Measurements from ENCODE around the gene BAIAP2L2.
"Not testable (repeated sequence)": the region's sequence is repeated elsewhere in the genome, so short reads cannot be mapped to it uniquely, and the experiment has no call there.

Gene BAIAP2L2, protein sequence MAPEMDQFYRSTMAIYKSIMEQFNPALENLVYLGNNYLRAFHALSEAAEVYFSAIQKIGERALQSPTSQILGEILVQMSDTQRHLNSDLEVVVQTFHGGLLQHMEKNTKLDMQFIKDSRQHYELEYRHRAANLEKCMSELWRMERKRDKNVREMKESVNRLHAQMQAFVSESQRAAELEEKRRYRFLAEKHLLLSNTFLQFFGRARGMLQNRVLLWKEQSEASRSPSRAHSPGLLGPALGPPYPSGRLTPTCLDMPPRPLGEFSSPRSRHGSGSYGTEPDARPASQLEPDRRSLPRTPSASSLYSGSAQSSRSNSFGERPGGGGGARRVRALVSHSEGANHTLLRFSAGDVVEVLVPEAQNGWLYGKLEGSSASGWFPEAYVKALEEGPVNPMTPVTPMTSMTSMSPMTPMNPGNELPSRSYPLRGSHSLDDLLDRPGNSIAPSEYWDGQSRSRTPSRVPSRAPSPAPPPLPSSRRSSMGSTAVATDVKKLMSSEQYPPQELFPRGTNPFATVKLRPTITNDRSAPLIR

DNA sequence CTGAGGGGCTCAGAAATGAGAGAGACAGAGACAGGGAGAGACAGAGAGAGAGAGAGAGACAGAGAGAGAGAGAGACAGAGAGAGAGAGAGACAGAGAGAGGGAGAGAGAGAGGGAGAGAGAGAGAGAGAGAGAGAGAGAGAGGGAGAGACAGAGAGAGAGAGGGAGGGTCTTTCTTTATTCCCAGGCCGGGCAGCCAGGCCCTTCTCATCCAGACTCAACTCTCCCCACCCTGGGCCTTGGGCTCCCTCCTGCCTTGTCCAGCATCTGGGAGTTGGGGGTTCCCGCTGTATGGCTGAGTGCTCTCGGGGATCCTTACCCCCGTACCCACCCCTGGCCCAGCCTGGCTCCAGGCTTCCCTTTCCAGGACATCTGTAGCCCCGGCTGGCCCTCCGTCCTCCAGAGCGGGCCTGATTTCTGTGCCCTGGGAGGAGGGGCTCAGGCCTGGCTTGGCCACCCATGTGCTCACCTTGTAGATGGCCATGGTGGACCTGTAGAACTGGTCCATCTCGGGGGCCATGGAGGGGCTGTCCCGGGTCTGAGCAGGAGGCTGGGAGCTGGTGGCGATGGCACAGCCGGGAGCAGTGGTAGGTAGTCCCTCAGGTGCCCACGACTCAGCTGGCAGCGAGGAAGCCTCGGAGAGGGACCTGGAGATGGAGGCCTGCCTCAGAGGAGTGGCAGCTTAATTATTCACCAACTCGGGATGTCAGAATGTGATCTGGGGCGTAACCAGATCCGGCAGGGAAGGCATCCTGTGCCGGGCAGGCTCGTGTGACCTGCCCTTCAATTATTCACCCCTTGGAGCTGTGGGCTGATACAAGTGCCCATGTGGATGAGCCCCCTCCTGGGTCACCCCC is at the start of gene BAIAP2L2:
Gene BAIAP2L2 (minus strand): TSS at position 677 of the 855 bp plus-strand sequence. CDS start 159 bp downstream, at position 518.
- no peak for DNase-seq (ENCODE audit: low spot score)

DNA sequence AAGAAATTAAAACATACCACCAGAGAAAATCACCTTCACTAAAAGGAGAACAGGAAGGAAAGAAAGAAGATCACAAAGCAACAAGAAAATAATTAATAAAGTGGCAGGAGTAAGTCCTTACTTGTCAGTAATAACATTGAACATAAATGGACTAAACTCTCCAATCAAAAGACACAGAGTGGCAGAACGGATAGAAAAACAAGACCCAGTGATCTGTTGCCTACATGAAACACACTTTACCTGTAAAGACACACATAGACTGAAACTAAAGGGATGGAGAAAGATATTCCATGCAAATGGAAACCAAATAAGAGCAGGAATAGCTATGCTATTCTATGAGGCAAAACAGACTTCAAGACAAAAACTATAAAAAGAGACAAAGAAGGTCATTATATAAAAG is 45.2 kb upstream of the BAIAP2L2 start:
- no peak for DNase-seq (ENCODE audit: low spot score)

DNA sequence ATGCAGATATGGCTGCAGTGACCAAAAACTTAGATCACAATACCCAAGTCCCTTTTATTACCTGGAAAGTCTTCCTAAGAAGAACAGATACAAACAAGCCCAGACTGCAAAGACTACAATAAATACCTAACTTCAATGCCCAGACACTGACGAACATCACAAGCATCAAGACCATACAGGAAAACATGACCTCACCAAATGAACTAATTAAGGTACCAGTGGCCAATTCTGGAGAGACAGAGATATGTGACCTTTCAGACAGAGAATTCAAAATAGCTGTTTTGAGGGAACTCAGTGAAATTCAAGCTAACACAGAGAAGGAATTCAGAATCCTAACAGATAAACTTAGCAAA is 44.1 kb upstream of the BAIAP2L2 start:
- DNase-seq (ENCODE audit: low spot score) = not testable (repeated sequence)

DNA sequence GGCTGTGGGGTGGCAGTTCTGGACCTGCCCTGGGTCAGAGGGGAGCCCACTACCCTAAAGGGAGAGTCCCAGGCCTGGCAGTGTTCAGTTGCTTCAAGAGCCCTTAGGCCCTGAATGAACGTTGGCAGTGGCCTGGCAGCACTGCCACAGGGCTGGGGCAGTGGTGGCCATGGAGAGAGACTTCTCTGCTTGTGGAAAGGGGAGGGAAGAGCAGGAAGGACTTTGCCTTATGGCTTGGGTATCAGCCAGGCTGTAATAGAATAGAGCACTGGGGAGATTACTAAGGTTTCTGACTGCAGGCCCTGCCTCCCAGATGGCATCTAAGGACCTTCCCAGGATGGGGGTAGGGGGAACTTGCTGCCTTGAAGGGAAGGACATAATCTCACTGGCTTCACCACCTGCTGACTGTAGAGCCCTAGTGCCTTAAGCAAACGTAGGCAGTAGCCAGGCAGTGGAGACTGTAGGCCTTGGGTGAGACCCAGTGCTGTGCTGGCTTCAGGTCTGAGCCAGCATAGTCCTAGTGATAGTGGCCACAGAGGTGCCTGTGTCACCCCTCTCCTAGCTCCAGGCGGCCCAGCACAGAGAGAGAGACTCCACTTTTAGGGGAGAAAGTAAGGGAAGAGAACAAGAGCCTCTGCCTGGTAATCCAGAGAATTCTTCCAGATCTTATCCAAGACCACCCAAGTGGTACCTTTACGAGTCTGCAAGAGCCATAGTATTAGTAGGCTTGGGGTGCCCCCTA is 43.5 kb upstream of the BAIAP2L2 start:
- no peak for DNase-seq (ENCODE audit: low spot score)

DNA sequence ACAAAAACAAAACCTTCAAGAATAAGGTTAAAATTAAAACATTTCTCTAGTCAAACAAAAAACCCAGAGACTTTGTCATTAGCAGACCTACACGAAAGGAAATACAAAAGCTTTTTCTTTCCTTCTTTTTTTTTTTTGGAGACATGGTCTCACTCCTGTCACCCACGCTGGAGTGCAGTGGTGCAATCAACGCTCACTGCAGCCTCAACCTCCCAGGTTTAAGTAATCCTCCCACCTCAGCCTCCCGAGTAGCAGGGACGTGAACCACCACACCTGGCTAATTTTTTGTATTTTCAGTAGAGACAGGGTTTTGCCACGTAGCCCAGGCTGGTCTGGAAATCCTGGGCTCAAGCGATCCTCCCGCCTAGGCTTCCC is 40.6 kb upstream of the BAIAP2L2 start:
- no peak for DNase-seq (ENCODE audit: low spot score)

DNA sequence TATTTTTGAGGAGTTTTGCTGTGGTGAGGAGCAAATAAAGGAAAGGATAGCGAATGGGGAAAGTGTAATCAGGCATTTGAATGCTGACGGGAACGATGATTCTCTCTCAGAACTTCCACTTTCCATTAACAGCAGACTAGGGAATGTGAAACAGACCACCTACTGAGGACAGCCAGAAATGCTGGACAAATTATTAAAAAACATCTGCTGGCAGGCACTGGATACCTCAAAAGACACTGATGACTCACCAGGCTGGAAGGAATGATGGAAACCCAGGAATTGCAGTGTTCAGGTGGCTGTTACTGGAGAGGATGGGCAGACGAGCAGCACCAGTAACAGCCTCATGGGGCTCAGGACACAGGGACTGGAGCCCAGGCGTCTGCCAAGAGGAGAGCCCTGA is 37.8 kb upstream of the BAIAP2L2 start:
- no peak for DNase-seq (ENCODE audit: low spot score)

DNA sequence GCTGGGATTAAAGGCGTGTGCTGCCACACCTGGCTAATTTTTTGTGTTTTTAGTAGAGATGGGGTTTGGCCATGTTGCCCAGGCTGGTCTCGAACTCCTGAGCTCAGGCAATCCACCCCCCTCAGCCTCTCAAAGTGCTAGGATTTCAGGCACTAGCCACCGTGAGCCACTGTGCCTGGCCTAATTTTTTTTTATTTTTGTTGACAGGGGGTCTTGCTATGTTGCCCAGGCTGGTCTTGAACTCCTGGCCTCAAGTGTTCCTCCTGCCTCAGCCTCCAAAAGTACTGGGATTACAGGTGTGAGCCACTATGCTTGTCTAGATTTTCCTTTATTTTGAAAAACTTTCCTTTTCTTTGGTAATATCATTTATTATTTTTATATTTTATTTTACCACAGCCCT is 35.7 kb upstream of the BAIAP2L2 start:
- not testable (repeated sequence) for DNase-seq (ENCODE audit: low spot score)

DNA sequence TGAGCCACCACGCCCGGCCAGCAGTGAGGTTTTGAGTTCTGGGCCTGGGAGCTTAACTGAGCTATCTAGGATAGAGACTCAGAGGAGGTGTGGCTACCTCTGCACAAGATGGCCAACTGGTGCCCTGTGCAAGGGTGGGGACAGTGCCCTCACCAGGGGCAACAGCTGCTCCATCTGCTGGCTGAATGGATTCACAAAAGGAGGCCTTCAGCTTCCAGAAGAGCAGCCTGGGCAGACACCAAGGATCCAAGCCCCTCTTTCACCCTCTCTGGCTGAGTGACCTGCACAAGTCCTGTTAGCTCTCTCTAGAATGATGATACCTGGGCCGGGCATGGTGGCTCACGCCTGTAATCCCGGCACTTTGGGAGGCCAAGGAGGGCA is 33.5 kb upstream of the BAIAP2L2 start:
- no peak for DNase-seq (ENCODE audit: low spot score)

DNA sequence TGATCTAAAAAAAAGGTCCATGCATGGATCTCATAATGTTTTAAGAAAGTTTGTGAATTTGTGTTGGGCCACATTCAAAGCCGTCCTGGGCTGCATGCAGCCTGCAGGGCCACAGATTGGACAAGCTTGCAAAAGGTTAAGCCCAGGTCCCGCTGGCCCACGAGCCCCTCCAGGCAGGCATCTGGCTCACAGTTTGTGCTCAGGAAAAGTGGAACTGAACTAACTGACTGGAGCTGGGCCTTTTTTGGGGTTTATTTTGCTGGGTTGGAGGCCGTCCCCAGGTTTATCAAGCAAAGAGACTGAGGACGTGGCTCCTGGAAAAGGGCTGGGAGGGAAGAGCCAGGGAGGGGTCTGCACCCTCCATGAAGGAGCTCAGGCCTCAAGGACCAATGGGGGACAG is 32.1 kb upstream of the BAIAP2L2 start:
- no peak for DNase-seq (ENCODE audit: low spot score)

DNA sequence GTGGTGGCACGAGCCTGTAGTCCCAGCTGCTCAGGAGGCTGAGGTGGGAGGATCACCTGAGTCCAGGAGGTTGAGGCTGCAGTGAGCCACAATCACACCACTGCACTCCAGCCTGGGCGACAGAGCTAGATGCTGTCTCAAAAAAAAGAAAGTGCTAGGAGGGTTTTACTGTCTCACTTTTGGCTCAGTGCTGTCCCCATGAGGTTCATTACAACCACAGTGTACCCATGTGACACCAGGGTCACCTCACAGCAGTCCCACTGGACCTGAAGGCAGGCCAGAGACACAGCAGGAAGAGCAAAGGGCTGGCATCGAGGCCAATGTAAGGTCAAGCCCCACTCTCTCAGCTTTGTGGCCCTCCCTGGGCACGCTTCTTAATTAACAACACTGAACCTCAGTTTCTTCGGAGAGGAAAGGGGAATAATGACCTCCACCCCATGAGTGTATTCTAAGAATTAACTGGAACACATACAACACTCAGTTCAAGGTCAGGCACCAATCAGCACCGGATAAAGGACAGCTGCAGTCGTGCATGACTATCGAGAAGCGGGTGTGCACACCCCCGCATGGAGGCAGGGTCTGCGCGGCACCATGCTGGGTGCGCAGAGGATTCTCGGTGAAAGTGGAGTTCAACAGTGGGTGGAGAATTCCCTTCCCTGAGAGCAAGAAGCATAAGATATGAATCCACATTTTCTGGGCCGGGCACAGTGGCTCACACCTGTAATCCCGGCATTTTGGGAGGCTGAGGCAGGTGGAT is 30.9 kb upstream of the BAIAP2L2 start:
- DNase-seq (ENCODE audit: low spot score) = no peak

DNA sequence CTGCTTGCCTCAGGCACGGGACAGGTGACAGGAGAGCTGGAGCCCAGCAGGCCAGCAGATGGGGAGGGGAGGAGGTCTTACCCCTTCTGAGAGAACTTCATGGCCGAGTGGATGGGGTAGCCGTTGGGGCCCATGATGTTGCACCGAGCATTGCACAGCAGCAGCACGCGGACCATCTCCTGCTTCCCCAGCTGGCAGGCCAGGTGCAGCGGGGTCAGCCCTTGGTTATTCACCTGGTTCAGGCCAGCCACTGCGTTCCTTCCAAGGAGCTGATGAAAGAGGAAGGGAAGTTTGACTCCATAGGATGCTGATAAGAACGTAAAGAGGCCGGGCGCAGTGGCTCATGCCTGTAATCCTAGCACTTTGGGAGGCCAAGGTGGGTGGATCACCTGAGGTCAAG is 29.4 kb upstream of the BAIAP2L2 start:
- no peak for DNase-seq (ENCODE audit: low spot score)

DNA sequence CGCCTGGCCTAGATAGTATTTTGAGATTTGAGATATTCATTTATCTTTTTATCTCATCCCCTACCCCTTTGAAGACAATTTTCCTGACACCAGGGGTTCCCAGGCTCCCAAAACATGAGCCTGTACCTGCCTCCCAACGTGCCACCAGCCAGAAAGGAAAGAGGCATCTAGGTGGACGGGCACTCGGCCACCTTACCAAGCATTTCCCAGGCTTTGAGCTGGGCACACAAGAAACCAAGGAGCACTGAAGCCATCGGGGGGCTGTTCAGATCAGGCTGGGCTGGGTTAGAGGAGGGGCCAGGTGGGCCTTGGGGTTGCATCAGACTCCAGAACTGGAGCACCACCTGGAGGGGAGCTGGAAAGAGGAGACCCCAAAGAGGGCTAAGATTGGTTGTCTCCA is 28.5 kb upstream of the BAIAP2L2 start:
- DNase-seq (ENCODE audit: low spot score) = no peak

DNA sequence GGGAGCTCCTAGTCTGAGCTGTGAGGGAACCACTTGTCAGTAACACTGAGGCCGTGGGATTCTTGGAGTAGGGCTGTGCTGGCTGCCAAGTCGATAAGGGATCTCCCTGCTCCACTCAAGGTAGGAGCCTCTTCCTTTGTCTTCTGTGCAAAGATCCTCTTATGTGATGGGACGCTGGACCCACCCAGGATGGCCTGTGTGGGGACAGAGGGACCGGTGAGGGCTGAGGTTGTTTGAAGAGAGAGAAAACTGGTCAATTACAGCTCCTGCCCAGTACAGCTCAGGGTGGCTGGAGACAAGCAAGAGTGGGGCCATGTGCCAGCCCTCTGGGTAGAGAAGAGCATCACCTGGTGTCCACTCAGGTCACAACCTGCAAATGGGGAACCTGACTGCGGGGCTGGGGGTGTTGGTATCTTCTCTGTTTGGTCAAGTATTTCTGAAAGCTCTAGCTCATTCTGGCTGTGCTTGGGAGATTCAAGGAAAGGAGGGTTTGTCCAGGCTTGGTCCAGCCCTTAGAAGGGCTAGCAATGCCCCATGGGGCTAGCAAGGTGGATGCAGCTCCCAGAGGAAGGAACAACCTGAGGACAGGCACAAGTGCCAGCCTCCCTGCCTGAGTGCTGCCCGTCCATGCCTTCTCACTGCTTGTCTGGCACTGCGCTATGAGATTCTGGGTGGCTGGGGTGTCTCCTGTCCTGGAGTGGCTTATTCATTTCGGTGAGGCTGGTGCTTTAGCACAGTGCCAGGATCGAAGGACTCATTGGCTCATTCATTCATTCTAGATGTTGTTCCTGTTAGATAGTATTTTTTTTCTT is 27.6 kb upstream of the BAIAP2L2 start:
- no peak for DNase-seq (ENCODE audit: low spot score)

DNA sequence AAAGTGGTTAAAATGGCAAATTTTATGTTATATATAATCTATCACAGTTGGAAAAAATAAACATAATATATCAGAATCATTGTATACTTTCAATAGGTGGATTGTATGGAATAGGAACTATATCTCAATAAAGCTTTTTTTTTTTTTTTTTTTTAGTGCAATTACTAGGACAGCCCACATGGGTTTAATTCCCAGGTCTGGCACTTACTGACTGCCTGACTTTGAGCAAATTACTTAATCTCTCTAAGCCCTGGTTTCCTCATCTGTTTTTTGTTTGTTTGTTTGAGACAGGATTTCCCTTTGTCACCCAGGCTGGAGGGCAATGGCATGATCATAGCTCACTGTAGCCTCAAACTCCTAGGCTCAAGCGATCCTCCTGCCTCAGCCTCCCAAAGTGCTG is 26.1 kb upstream of the BAIAP2L2 start:
- DNase-seq (ENCODE audit: low spot score) = no peak

DNA sequence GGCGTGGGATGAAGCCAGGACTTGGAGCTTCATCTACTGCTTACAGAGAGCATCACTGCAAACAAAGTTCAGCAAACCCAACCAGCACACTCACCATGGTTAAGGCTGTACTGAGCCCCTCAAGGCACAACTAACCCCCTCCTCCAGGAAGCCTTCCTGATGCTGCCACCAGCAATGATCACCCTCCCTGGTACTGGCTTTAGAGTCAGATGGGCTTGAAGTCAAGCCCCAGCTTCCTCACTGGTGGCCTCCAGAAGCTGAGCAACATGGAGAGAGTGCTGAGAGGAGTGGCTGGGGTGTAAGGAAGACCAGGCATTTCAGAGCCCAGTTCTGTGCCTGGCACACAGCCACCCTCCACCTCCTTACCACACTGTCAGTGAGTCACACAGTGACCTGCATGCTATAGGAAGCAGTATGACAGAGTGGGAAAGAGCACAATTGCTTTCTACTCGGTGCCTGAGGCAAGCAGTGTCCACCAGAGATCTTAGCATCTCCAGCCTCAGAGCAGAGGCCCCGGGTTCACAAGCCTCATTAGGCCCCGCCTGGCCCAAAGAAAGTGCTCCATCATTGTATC is 24.7 kb upstream of the BAIAP2L2 start:
- DNase-seq (ENCODE audit: low spot score) = no peak

DNA sequence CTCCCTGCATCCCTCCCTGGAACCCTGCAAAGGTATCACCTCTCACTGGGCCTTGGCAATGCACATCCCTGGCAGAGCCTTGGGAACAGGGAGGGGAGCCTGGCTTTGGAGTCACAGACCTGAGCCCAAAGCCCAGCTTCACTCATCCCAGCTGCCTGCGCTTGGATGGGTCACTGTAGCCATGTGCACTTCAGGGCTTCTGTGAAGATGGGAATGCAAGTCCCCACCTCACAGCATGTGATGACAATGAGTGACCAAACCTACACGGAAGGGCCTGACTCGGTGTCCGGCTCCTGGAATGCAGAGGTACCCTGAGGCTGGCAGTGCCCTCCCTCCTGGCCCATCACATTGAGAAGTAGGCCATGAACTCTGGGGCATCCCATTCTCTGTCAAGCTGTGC is 22.8 kb upstream of the BAIAP2L2 start:
- no peak for DNase-seq (ENCODE audit: low spot score)

DNA sequence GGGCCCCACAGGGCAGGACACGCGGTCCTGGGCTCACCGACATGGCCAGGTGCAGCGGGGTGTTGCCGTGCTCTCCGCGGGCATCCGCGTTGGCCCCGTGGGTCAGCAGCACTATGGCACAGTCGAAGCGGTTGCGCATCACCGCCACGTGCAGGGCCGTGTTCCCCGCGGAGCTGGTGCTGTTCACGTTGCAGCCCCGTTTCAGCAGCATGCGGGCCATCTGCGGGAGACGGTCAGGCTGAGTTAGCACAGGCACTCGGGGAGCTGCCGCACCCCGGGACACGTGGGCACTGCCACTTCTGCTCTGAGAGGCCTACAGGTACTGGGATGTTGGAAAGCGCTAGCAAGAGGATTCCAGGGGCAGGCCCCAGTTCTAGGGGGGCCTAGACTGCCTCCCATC is 22.3 kb upstream of the BAIAP2L2 start:
- DNase-seq (ENCODE audit: low spot score) = no peak

DNA sequence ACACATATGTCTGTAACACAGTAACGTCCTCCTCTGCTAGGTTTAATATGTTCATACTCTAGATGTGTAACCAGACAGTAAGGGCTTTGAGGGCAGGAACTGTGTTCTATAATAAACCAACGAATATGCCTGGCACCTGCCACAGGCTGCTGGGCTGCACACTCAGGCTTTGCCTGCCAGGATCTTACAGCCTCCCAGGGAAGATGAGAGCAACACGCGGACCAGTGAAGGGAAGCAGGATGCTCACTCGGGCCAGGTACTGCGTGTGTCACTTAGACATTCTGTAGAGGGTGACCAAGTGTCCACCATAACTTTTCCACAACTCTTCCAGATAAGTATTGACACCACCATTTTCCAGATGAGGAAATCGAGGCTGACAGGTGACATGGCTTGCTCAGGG is 21.7 kb upstream of the BAIAP2L2 start:
- no peak for DNase-seq (ENCODE audit: low spot score)

DNA sequence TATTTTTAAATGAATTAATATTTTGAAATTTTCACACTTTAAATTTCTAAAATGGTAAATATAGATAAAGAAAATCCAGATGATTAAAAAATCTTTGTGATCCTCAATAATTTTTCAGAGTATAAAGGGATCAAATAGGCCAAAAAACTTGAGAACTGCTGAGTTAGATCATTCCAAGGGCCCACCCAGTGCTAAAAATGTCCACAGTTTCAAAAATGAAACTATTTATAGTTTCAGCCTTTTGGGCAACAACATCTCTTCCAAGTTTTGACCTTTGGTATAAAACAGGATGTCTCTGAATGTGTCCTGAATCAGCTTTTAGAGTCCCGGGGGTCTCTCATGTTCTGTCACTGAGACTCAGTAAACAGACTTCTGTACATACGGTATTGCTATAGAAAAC is 20.9 kb upstream of the BAIAP2L2 start:
- DNase-seq (ENCODE audit: low spot score) = no peak

DNA sequence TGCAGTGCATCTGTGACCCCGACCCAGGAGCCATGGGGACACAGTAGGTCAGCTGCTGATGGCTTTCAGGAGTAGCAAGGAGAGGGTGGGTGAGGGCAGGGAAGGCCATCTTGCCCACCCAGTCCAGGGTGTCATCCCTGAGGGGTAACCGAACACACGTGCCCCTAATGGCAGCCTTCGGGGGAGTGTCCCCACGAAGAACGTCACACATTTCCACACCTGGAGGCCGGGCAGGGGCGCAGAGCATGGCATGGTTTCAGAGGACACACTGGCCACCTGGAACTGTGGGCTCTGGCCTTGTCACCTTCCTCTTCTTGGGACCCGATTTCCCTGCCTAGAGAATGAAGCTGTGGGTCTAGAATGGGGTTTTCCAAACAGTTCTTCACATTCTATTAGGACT is 19.4 kb upstream of the BAIAP2L2 start:
- no peak for DNase-seq (ENCODE audit: low spot score)

DNA sequence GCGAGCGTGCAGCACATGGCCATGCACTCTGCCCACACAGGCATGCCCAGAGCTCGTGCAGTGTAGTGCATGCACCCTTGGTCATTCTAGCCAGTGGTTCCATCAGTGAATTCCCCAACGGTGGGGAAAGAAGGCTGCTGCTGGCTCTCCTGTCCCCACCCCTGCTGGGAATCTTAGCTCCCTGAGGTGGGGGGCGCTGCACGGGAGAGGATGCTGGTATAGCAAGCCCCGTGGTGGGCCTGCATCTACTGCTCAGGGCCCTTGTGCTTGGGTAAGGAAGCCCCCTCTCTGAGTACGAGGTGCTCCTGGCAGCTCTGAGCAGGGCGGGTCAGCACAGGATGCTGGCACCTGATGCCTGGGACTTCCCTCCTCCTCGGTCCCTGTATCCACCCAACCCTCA is 18.5 kb upstream of the BAIAP2L2 start:
- no peak for DNase-seq (ENCODE audit: low spot score)

Data from left forelimb (tissue), 1 donor.